GM21529 (cell line): ENCODE results near the gene SUB1.
"Not testable (repeated sequence)": the region's sequence is repeated elsewhere in the genome, so short reads cannot be mapped to it uniquely, and the experiment has no call there.

Source experiments
- ATAC-seq: cut with Tn5 transposase; IDR thresholded peaks from one replicate; pipeline ENCODE4 v1.9.1; 2021; ENCODE audit not compliant: unreplicated experiment

Gene SUB1

DNA sequence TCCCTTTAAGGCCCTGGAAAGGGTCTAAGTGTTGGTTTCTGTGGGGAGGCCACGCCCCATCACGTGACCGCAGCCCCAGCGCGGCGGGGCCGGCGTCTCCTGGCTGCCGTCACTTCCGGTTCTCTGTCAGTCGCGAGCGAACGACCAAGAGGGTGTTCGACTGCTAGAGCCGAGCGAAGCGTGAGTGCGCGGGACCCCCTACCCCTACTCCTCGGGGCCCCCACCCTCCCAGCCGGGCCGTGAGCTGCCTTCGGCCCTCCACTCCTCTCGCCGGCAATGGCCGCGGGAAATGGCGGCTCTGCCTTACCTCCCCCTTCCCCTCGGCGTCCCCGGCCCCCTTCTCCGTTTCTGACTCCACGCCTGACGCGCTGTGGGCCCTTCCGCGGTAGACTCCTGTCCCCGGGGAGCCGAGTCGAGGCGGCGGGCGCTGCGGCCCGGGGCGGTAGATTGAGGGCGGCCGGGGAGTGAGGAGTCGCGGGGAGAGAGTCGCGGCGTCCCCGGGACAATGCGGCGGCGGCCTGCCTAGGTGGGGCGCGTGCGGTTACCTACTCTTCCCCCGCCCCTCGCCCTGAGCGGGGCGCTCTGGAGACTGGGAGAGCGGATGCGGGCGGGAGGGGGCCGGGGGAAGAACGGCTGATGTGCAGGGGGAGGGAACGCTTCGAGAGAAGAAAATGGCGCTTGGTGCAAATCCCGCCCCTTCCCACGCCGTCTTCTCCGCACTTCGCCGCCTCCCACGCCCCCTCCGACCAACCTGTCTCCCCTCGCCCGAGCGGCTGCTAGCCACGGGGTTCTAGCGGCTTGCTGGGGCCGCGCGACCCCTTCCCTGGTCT is at the start of gene SUB1:
SUB1 (plus strand) TSS at position 112 of the 830 bp plus-strand sequence. CDS start 2,956 bp downstream, outside the sequence.
- ATAC-seq = peak; percentile 54

DNA sequence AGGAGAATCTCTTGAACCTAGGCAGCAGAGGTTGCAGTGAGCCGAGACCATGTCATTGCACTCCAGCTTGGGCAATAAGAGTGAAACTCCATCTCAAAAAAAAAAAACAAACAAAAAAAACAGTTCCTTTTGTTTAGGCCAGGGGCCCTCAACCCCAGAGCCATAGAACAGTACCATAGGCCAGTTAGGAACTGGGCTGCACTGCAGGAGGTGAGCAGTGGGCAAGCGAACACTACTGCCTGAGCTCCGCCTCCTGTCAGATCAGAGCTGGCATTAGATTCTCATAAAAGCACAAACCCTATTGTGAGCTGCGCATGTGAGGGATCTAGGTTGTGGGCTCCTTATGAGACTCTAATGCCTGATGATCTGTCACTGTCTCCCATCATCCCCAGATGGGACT is 49.1 kb upstream of the SUB1 start:
- ATAC-seq = no peak

GRCh38 chr5:32537437-32538029 is 47.8 kb upstream of the SUB1 start:
- not testable (repeated sequence) for ATAC-seq

DNA sequence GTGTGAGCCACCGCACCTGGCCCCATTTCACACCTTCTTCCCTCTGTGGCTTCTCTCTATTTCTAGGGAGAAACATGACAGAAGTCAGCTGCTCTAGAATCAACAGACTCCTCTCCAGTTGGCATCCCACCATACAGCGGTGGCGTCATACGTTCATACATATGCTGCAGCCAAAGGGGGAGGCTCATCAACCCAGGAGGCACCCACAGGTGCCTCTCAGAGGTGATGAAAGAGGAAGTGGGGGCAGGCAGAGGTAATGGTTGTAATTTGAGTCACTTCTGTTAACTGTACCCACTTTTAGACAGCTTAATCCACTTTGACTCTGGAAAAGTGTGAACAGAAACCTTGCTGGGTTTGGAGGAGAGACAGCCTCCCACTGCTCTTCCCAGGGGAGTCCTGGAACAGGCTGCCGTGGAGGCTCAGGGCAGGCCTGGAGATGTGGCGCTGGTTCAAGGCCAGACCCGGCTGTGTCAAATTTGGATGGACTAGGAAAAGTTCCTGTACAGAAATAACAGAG is 47.3 kb upstream of the SUB1 start:
- ATAC-seq = peak; percentile 74

DNA sequence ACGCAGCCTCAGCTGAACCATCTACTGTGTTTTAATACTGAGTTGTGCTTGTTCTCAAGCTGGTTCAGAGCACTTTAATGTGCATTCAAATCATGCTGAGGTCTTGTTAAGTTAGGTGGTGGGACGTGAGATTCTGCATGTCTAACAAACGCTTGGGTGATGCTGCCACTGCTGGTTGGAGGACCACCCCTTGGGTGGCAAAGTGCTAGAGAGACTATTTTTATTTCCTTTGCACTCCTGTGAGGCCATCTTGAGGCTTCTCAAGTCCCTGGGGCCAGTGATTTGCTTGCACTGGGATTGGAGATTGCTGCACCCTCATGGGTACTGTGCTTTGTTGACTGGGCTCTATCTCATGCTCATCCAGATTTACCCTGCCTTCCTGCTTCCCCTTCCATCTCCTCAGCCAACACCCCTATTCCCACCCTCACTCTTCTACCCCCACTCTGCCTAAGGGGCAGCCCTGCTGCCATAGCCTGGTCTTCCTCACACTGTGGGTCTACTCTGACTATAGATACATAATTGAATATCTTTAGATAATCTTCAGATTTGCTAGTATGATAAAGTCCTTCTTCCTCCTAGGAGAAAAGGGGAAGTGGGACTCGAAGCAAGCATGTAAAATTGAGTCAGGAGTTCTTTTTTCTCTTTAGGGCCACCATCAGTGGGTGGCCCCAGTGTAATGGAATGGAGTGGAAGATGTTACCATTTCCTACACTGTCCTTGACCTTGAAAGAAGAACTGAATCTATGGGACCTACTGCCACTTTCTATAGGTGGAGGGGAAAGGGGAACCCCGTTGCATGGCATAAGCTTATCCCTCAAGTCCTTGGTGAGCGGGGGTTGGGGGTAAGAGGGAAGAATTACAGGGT is 45.1 kb upstream of the SUB1 start:
- no peak for ATAC-seq

- ATAC-seq = no peak
Observed at GRCh38 chr5:32541241-32541640, 44.1 kb upstream of the SUB1 start.

DNA sequence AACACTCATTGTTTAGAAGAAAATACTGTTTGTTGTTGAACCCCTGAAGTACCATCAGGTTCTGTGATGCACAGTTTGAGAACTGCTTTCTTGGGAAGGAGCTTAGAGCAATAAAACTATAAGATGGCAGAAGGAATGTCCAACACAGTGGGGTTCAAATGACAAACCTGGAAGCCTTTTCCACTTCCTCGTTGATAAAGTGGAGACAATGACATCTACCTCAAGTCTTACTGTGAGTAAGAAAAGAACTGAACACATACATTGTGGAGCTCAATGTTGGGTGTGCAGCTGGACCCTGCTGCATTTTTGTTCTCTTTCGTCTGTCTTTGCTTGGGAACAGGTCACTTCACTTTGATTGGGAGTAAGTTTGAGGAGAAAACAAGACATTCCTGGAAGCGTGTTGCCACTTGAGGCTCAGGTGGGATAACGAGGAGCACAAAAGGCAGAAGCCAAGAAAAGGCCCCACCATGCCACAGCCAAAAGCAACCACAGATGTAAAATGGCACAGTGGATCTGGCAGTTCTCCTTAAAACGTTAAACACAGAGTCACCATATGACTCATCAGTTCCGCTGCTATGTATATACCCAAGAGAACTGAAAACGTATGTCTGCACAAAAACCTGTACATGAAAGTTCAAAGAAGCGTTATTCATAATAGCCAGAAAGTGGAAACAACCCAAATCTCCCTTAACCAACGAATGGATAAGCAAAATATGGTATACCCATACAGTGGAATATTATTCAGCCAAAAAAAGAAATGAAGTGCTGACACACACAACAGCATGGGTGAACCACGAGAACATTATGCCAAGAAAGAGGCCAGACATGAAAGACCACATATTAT is 42.9 kb upstream of the SUB1 start:
- peak; percentile 74 for ATAC-seq

- no peak for ATAC-seq
Observed at GRCh38 chr5:32543291-32543690, 42.1 kb upstream of the SUB1 start.

DNA sequence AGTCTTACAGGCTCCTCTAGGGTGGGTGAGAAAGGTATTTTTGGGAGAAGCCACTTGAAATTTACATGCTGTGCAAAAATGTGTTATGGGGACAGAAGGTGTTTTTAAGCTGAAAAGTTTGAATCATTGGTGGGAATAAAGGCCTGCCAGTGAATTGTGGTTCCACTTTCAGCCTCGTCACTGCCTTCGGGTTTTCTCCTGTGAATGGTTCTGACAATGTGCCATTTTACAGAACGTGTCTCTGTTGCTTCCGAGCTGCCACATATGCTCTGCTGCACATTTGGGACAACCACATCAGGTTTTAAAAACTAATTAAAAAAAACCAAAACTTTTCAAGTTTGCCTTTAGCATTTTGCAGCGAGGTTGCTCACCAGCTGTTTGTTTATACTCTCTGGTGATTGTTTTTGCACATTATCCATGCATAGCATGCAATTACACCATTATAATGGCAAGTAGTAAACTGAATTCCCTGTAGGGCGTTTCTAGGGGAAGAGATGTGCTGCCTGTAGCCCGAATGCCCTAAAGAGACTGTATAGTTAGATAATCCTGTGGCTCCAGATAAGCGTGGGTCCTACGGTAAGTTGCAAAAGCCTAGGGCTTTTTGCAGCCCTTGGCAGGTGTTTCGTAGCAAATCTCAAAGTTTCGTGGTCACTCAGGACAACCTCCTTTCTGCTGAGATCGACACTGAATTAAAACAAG is 40.1 kb upstream of the SUB1 start:
- ATAC-seq = no peak

- no peak for ATAC-seq
Observed at GRCh38 chr5:32551194-32551593, 34.2 kb upstream of the SUB1 start.

DNA sequence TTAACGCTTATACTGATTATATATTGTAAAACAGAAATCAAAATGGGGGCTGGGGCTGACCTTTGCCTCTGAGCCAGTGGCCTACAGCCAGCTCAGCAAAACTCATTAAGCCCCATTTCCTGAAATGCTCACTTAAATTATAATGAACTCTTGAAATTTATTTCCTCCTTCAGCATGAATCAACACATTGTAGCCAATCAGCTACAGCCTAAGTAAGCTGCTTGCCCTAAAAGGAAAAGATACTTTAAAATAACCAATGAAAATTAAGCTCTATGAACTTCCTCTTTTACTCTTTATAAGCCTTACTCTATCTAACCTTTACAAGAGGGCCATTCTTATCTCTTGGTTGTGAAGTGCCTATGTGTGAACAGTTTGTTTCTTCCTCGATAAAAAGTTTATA is 33.5 kb upstream of the SUB1 start:
- ATAC-seq = no peak

- ATAC-seq = not testable (repeated sequence)
Observed at GRCh38 chr5:32552491-32552890, 32.9 kb upstream of the SUB1 start.

- no peak for ATAC-seq
Observed at GRCh38 chr5:32552936-32553335, 32.4 kb upstream of the SUB1 start.

DNA sequence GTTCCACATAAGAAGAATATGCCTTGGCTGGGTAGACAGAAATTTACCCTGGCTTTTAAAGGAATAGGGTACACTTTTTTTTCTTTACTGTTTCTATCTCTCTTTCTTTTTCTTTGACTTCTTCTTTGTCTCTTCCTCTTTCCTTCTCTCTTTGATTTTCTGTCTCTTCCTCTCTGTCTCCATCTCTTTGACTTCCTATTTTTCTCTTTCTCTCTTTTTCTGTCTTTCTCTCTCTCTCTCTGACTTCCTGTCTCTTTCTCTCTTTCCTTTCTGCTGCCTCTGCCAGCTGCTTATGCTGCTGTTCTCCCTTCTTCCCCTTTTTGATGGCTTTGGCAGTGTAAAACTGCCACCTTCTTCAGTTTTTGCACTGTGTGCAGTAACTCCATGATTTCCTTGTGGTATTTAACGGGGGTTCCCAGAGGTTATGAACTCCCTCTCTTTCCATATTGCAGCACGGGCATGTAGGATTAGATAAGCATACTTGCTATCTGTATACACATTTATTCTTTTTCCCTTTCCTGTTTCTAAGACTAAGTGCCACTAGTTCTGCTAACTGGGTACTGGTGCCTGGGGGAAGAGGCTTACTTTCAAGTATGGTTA is 31.1 kb upstream of the SUB1 start:
- not testable (repeated sequence) for ATAC-seq

- ATAC-seq = not testable (repeated sequence)
Observed at GRCh38 chr5:32556543-32556942, 28.8 kb upstream of the SUB1 start.

GRCh38 chr5:32559411-32559810 is 25.9 kb upstream of the SUB1 start:
- no peak for ATAC-seq

GRCh38 chr5:32559921-32560320 is 25.4 kb upstream of the SUB1 start:
- no peak for ATAC-seq

- ATAC-seq = no peak
Observed at GRCh38 chr5:32562056-32562455, 23.3 kb upstream of the SUB1 start.

DNA sequence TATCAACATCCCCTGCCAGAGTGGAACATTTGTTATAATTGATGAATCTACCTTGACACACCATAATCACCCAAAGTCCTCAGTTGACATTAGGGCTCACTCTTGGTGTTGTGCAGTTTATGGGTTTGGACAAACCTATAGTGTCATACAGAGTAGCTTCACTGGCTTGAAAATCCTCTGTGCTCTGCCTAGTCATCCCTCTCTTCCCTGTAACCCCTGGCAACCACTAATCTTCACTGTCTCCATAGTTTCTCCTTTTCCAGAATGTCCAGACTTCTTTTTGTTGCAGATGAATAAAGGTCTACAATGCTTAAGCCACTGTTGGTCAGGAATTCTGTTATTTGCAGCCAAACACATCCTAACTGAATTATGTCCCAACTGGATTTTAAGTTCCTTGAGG is 22.5 kb upstream of the SUB1 start:
- no peak for ATAC-seq
